ENCODE measurements around the gene RAB31. TPM values are rescaled to one million over a fixed set of nuclear protein-coding genes. Genes with fewer than 3 reads are reported as not detected.

The RAB31 gene
- total RNA-seq, 1 donor from 2014 or later: 19.7 TPM

GRCh38 chr18:9838144-9838877, 130.2 kb downstream of the RAB31 start:
- Mint-ChIP-seq H3K4me1 (ENCODE audit: unreplicated experiment) (peaks cover 48% of the 10 kb centered on the region), H3K4me3 (no peak overlapping the region), H3K27me3 (peaks cover 26% of the 10 kb centered on the region), H3K36me3 (peaks cover 13% of the 10 kb centered on the region), H3K9me3 (peaks cover 6% of the 10 kb centered on the region), H3K27ac (no peak overlapping the region)
- DNase-seq (ENCODE audit: extremely low spot score, unreplicated experiment): no peak
- TF ChIP-seq CTCF (conservative IDR thresholded peaks at IDR 0.05): no peak

GRCh38 chr18:9839211-9839610, 131.1 kb downstream of the RAB31 start:
- no peak for TF ChIP-seq CTCF (conservative IDR thresholded peaks at IDR 0.05)
- no peak for DNase-seq (ENCODE audit: extremely low spot score, unreplicated experiment)
- H3K27ac Mint-ChIP-seq: no peak overlapping the region
- peaks cover 23% of the 10 kb centered on the region for H3K27me3 Mint-ChIP-seq
- peaks cover 48% of the 10 kb centered on the region for H3K4me1 Mint-ChIP-seq (ENCODE audit: unreplicated experiment)
- H3K9me3 Mint-ChIP-seq: peaks cover 6% of the 10 kb centered on the region
- peaks cover 10% of the 10 kb centered on the region for H3K36me3 Mint-ChIP-seq
- no peak overlapping the region for H3K4me3 Mint-ChIP-seq

- H3K4me1 Mint-ChIP-seq (ENCODE audit: unreplicated experiment): peaks cover 43% of the 10 kb centered on the region
- DNase-seq (ENCODE audit: extremely low spot score, unreplicated experiment): no peak
- TF ChIP-seq CTCF (conservative IDR thresholded peaks at IDR 0.05): no peak
- no peak overlapping the region for H3K27ac Mint-ChIP-seq
- H3K27me3 Mint-ChIP-seq: peaks cover 23% of the 10 kb centered on the region
- no peak overlapping the region for H3K4me3 Mint-ChIP-seq
- H3K36me3 Mint-ChIP-seq: peaks cover 10% of the 10 kb centered on the region
- H3K9me3 Mint-ChIP-seq: peaks cover 6% of the 10 kb centered on the region
Observed at GRCh38 chr18:9839853-9840252, 131.8 kb downstream of the RAB31 start.

- Mint-ChIP-seq H3K27ac (no peak overlapping the region), H3K9me3 (peaks cover 6% of the 10 kb centered on the region), H3K36me3 (peaks cover 6% of the 10 kb centered on the region), H3K27me3 (peaks cover 22% of the 10 kb centered on the region), H3K4me3 (no peak overlapping the region), H3K4me1 (ENCODE audit: unreplicated experiment) (peaks cover 26% of the 10 kb centered on the region)
- DNase-seq (ENCODE audit: extremely low spot score, unreplicated experiment): no peak
- no peak for TF ChIP-seq CTCF (conservative IDR thresholded peaks at IDR 0.05)
Observed at GRCh38 chr18:9841752-9842151, 133.7 kb downstream of the RAB31 start.

GRCh38 chr18:9842448-9842847, 134.3 kb downstream of the RAB31 start:
- peaks cover 6% of the 10 kb centered on the region for H3K9me3 Mint-ChIP-seq
- TF ChIP-seq CTCF (conservative IDR thresholded peaks at IDR 0.05): no peak
- no peak for DNase-seq (ENCODE audit: extremely low spot score, unreplicated experiment)
- peaks cover 20% of the 10 kb centered on the region for H3K27me3 Mint-ChIP-seq
- H3K4me1 Mint-ChIP-seq (ENCODE audit: unreplicated experiment): peaks cover 29% of the 10 kb centered on the region
- no peak overlapping the region for H3K27ac Mint-ChIP-seq
- H3K36me3 Mint-ChIP-seq: peaks cover 3% of the 10 kb centered on the region
- no peak overlapping the region for H3K4me3 Mint-ChIP-seq

Measured in type B pancreatic cell (in vitro differentiated cells).